Fibroblast of pulmonary artery (primary cell): ENCODE measurements around the gene TSPAN14.

ENCODE experiments used
- DNase-seq: peaks from one replicate; pipeline ENCODE4 v3.0.0-alpha.2; 2010; ENCODE audit warnings: low read depth
- H3K4me3 ChIP-seq: replicated peaks from 2 replicates; pipeline ENCODE4 v1.5.1; 2011; ENCODE audit warnings: low read depth, mild to moderate bottlenecking, control low read depth, low read length, moderate library complexity
- TF ChIP-seq, protein P1 (sequence below): IDR thresholded peaks from 2 replicates; pipeline ENCODE4 v1.5.1; 2011; ENCODE audit warnings: mild to moderate bottlenecking, control low read depth, low read length, inconsistent platforms; ENCODE audit errors: missing control alignments

TSPAN14 gene, protein sequence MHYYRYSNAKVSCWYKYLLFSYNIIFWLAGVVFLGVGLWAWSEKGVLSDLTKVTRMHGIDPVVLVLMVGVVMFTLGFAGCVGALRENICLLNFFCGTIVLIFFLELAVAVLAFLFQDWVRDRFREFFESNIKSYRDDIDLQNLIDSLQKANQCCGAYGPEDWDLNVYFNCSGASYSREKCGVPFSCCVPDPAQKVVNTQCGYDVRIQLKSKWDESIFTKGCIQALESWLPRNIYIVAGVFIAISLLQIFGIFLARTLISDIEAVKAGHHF

DNA sequence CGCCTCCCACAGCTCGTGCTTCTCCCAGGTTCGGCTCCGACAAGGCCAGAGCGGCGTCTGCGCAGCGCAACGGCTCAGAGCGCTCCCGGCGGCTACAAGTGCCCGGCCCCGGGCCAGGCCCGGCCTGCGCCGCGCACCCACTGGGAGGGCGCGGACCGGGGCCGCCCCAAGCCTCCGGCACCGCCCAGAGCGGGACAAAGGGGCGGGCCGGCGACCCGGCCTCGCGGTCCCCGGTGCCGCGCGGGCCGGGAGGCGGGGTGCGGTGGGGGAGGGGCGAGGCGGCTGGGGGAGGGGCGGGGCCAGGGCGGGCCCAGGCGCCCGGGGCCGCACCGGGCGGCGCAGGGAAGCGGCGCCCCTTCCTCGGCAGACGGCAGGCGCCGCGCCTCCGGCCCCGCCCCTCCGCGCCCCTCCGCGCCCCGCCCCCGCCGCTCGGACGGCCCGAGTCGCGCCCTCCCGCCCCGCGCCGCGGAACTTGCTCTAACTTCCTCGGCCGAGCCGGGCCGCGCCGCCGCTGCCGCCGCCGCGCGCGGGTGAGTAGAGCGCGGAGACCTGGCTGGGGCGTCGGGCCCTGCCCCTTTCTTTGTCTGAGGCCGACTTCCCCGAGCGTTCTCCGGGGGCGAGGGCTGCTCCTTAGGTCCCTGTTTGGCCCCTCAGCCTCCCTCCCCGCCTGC lies at the start of gene TSPAN14:
Gene TSPAN14 (plus strand): TSS at position 469 of the 671 bp plus-strand sequence. CDS start 34,924 bp downstream, outside the sequence.
- DNase-seq: peak; percentile 86
- H3K4me3 ChIP-seq: peak within 1 kb of the TSS; percentile 83

DNA sequence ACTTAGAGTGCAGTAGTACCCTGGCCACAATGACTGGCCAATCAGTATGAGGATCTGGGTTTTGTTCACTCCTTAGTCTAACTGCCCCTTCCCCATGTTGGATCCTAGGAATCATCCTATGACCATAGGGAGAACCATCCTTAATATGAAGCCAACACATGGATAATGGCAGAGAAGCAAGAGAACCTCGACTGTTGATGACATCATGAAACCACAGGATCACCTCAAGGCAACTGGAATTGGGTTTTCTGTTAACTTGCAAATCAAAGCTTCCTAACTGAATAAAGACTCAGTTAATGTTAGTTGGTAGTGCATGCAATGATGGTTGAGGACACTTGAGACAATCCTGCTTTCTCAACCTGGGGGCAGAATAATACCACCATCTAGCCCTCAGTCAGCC lies 49.1 kb upstream of the TSPAN14 start:
- DNase-seq: no peak
- no peak overlapping the region for H3K4me3 ChIP-seq
- TF ChIP-seq, protein P1, sequence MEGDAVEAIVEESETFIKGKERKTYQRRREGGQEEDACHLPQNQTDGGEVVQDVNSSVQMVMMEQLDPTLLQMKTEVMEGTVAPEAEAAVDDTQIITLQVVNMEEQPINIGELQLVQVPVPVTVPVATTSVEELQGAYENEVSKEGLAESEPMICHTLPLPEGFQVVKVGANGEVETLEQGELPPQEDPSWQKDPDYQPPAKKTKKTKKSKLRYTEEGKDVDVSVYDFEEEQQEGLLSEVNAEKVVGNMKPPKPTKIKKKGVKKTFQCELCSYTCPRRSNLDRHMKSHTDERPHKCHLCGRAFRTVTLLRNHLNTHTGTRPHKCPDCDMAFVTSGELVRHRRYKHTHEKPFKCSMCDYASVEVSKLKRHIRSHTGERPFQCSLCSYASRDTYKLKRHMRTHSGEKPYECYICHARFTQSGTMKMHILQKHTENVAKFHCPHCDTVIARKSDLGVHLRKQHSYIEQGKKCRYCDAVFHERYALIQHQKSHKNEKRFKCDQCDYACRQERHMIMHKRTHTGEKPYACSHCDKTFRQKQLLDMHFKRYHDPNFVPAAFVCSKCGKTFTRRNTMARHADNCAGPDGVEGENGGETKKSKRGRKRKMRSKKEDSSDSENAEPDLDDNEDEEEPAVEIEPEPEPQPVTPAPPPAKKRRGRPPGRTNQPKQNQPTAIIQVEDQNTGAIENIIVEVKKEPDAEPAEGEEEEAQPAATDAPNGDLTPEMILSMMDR: no peak

More for the DNA sequence above, at the start of gene TSPAN14:
- TF ChIP-seq, protein P1: no peak

DNA sequence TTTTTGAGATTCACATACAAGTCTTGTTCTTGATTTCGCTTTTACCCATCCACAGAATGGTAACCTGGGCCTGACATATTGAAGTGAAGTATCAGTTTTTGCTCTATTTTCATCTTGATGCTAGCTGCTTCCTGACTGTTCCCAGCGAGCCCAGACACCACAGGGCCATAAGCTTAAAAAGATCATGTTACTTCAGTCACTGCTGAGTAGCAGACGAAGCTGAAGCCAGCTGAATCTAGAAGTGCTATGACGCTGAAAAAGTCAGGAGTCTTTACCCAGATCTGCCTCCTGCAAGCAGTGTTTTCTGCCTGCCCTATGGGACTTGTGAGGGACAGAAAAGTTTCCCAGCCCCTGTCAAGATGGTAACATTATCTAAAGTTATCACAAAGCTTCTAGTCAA lies 48.5 kb upstream of the TSPAN14 start:
- TF ChIP-seq, protein P1: no peak
- no peak for DNase-seq
- H3K4me3 ChIP-seq: no peak overlapping the region

DNA sequence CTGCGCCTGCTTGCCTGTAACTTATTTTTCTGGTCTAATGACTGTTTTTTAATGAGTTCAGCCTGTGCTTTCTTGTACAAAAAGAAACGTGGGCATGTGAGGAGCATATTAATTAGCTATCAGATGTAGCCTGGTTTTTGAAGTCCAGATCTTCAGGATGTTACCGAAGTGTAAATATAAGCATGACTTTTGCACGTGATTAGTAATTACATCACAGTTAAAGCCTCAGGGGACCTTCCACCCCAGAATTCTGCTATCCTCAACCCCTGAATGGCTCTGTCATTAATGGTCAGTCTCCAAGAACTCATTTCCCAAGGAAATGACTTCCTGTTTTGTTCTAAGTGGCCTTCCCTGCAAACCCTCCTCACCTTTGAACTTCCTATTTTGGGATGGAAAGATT lies 47.9 kb upstream of the TSPAN14 start:
- H3K4me3 ChIP-seq: no peak overlapping the region
- TF ChIP-seq, protein P1: no peak
- no peak for DNase-seq

DNA sequence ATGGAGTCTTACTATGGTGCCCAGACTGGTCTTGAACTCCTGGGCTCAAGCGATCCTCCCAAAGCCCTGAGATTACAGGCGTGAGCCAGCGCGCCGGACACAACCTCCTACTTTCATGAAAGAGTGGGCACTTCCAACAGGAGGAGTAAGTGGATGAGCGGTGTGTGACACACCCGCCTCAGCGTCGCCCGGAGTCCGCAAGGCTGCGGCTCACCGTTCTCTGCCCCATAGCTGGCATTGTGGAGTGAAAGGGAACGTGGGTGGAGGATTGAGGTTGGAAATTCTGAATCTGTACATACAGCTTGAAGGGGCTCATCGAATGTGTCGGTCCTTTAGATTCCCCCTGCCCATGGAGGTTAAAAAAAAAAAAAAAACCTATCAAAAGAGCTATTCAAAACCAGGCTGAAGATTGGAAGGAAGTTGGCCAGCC lies 46.3 kb upstream of the TSPAN14 start:
- TF ChIP-seq, protein P1: no peak
- H3K4me3 ChIP-seq: peak overlapping the region; percentile 67
- DNase-seq: no peak

DNA sequence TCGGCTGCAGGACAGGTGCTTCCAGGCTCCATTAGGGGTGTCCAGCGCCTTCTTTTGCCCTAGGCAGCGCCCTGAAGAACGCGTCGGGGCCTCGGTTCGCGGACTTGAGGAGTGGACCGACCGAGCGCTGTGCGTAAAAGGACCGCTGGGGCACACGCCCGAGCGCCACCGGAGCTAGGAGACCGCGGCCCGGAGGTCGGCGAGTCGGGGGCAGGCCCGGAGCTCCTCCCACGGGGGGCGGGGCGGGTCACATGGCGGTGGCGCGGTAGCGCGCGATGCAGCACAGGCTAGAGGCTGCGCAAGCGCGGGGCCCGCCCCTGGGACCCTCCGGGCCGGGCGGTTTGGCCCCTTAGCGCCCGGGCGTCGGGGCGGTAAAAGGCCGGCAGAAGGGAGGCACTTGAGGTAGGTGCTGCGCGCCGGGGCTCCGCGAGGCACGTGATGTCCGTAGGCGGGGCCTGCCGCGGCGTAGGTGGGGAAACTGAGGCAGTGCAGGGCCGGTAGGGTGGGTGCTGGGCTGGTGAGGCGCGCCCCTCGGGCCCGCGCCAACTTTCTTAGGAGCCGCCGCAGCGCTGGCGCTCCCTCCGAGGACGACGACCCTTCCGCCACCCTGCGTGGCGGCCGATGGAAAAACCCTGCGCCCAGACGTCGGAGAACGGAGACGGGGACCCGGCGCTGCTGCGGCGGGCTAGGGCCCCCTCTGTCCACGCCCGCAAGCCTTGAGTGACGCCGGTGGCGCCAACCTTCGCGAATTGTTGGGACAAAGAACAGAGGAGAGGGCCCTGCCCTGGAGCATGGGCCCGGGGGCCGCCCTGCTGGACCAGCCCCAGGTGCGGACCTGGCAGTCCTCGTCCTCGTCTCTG lies 45.6 kb upstream of the TSPAN14 start, which contains the start of gene PRXL2A:
Gene PRXL2A (plus strand): TSS at position 310 of the 860 bp plus-strand sequence. CDS start 11,917 bp downstream, outside the sequence.
- peak within 1 kb of the TSS; percentile 67 for H3K4me3 ChIP-seq
- TF ChIP-seq, protein P1: no peak
- peak; percentile 38 for DNase-seq
